Measurements from ENCODE around the gene RPP30. TPM values are rescaled to one million over a fixed set of nuclear protein-coding genes. Genes with fewer than 3 reads are reported as not detected.

The RPP30 gene
- total and polyA plus RNA-seq, 2 donors from 2014 or later, result 26.5 to 42.9 TPM

- DNase-seq, result no peak
- TF ChIP-seq, protein P1, sequence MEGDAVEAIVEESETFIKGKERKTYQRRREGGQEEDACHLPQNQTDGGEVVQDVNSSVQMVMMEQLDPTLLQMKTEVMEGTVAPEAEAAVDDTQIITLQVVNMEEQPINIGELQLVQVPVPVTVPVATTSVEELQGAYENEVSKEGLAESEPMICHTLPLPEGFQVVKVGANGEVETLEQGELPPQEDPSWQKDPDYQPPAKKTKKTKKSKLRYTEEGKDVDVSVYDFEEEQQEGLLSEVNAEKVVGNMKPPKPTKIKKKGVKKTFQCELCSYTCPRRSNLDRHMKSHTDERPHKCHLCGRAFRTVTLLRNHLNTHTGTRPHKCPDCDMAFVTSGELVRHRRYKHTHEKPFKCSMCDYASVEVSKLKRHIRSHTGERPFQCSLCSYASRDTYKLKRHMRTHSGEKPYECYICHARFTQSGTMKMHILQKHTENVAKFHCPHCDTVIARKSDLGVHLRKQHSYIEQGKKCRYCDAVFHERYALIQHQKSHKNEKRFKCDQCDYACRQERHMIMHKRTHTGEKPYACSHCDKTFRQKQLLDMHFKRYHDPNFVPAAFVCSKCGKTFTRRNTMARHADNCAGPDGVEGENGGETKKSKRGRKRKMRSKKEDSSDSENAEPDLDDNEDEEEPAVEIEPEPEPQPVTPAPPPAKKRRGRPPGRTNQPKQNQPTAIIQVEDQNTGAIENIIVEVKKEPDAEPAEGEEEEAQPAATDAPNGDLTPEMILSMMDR (IDR thresholded peaks at IDR 0.05; ENCODE audit: borderline replicate concordance, extremely low read depth, insufficient read depth), result no peak
- Histone ChIP-seq H3K9ac (ENCODE audit: low read length in 3 of 3) (no peak overlapping the region), H3K9me3 (ENCODE audit: control insufficient read depth in 2 of 3, insufficient read depth in 1 of 3, low read length in 3 of 3) (no peaks in the 10 kb centered on the region), H3K27ac (ENCODE audit: low read depth in 2 of 2, low read length in 2 of 2) (no peak overlapping the region), H3K27me3 (ENCODE audit: control insufficient read depth, insufficient read depth, low read length) (no peaks in the 10 kb centered on the region), H3K36me3 (ENCODE audit: control insufficient read depth in 2 of 3, insufficient read depth in 3 of 3, low read length in 3 of 3) (no peaks in the 10 kb centered on the region), H3K4me3 (ENCODE audit: low read length in 3 of 3) (no peak overlapping the region), H3K4me1 (ENCODE audit: control insufficient read depth in 2 of 3, insufficient read depth in 2 of 3, low read depth in 1 of 3, low read length in 3 of 3) (no peaks in the 10 kb centered on the region)
- intact Hi-C loops (cut with DNase I), result no loop called here
- no peak for FAIRE-seq
Observed at GRCh38 chr10:90905925-90906324, 34.2 kb downstream of the RPP30 start.

DNA sequence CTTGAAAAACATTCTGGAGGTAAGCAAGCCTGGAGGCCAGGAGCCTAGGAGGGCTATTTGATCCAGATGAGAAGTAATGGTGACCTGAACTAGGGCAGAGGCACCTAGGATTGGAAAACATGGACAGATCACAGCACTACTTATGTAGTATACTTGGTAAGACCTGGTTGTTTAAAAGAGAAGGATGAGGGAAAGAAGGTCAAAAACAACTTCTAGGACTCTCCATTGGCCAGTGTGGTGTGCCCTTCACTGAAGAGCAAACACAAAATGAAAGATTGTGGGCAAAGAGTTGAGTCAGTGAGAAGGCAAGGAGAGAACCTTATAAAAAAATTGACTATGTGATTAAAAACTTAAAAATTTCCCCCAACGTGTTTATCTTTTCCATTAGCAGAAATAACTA is 34.8 kb downstream of the RPP30 start:
- Histone ChIP-seq H3K27ac (ENCODE audit: low read depth in 2 of 2, low read length in 2 of 2) (no peak overlapping the region), H3K27me3 (ENCODE audit: control insufficient read depth, insufficient read depth, low read length) (no peaks in the 10 kb centered on the region), H3K9me3 (ENCODE audit: control insufficient read depth in 2 of 3, insufficient read depth in 1 of 3, low read length in 3 of 3) (no peaks in the 10 kb centered on the region), H3K9ac (ENCODE audit: low read length in 3 of 3) (no peak overlapping the region), H3K36me3 (ENCODE audit: control insufficient read depth in 2 of 3, insufficient read depth in 3 of 3, low read length in 3 of 3) (no peaks in the 10 kb centered on the region), H3K4me1 (ENCODE audit: control insufficient read depth in 2 of 3, insufficient read depth in 2 of 3, low read depth in 1 of 3, low read length in 3 of 3) (peaks cover 0 to under 1% (median 0%) of the 10 kb centered on the region in 3 donors), H3K4me3 (ENCODE audit: low read length in 3 of 3) (no peak overlapping the region)
- DNase-seq (no peak), FAIRE-seq (no peak)
- TF ChIP-seq, protein P1 (IDR thresholded peaks at IDR 0.05; ENCODE audit: borderline replicate concordance, extremely low read depth, insufficient read depth), result no peak
- intact Hi-C loops (cut with DNase I), result no loop called here

DNA sequence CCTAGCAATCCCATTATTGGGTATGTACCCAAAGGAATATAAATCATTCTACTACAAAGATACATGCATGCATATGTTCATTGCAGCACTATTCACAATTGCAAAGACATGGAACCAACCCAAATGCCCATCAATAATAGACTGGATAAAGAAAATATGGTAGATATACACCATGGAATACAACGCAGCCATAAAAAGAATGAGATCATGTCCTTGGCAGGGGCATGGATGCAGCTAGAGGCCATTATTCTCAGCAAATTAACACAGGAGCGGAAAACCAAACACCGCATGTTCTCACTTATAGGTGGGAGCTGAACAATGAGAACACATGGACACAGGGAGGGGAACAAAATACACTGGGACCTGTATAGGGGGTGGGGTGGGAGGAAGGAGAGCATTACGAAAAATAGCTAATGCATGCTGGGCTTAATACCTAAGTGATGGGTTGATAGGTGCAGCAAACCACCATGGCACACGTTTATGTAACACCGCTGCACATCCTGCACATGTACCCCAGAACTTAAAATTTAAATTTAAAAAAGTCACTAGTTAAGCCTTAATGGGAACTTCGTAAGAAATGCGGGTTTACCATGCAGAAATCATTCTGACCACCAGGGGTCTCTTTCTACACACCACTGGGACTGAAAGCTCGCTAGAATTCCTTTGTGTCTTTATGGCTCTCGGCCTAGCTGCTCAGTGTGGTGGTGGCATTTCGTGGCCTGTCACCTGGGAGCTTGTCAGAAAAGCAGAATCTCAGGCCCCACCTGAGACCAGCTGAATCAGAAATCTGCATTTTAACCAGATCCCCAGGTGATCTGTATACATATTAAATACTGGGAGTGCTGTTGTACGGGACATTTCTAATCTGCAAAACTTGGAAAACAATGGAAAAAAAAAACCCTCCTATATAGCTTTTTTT is 39.6 kb downstream of the RPP30 start:
- peak; percentile 46 to 92 (median 79) for DNase-seq
- intact Hi-C loops (cut with DNase I), result loop anchor here (5.0 kb wide), 1 partner anchor 341 kb away; no protein-coding TSS in a partner anchor

More for the DNA sequence above, 39.6 kb downstream of the RPP30 start:
- H3K36me3 ChIP-seq (ENCODE audit: control insufficient read depth in 2 of 3, insufficient read depth in 3 of 3, low read length in 3 of 3), result no peaks in the 10 kb centered on the region
- peaks cover 0 to 2% (median 0%) of the 10 kb centered on the region in 3 donors for H3K4me1 ChIP-seq (ENCODE audit: control insufficient read depth in 2 of 3, insufficient read depth in 2 of 3, low read depth in 1 of 3, low read length in 3 of 3)
- no peak overlapping the region for H3K9ac ChIP-seq (ENCODE audit: low read length in 3 of 3)
- H3K9me3 ChIP-seq (ENCODE audit: control insufficient read depth in 2 of 3, insufficient read depth in 1 of 3, low read length in 3 of 3), result no peaks in the 10 kb centered on the region
- no peaks in the 10 kb centered on the region for H3K27me3 ChIP-seq (ENCODE audit: control insufficient read depth, insufficient read depth, low read length)
- H3K4me3 ChIP-seq (ENCODE audit: low read length in 3 of 3), result no peak overlapping the region
- TF ChIP-seq, protein P1 (IDR thresholded peaks at IDR 0.05; ENCODE audit: borderline replicate concordance, extremely low read depth, insufficient read depth), result peak; percentile 80
- H3K27ac ChIP-seq (ENCODE audit: low read depth in 2 of 2, low read length in 2 of 2), result no peak overlapping the region
- peak; percentile 57 for FAIRE-seq
